OCI-M1 (cell line): ENCODE results near the gene GSC2.
A peak's percentile ranks its signal among the peaks of the same experiment; 100 is the strongest.

Experiments
- DNase-seq: peaks from one replicate; lab custom pipeline; 2025; lab: John Stamatoyannopoulos, UW

Gene GSC2

GRCh38 chr22:19133561-19133960 is 16.5 kb downstream of the GSC2 start:
- DNase-seq = no peak

DNA sequence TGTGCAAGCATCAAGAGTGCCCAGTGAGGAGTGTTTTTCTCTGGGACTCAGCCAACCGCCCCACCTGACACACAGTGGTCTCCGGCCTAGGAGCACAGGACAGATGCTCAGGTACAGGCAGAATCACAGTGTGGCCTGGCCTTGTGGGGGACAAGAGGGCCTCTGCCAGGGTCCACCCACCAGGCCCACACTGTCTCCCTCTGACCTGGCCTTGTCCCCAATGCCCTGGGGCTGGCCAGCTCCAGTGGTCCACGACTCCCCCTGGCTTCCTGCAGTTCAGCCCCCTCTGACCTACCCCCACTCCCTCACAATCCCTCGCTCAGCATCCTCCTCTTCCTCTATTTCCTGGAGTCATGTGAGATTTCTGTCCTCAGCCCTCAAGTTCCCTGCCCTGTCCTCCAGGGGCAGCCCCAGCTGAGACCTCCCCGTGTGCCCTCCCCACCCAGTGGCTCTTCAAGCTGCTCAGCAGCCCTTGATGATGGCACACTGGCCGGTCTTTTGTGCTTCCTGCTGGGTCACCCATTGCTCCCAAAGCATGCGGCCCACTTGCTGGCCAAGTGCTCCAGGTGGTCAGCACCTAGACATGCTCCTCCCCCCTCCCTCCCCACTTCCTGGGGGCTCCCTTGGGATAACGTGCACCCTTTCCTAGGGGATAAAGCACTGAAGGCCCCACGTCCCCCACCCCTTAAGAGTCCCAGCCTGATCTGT is 17.2 kb downstream of the GSC2 start:
- no peak for DNase-seq

DNA sequence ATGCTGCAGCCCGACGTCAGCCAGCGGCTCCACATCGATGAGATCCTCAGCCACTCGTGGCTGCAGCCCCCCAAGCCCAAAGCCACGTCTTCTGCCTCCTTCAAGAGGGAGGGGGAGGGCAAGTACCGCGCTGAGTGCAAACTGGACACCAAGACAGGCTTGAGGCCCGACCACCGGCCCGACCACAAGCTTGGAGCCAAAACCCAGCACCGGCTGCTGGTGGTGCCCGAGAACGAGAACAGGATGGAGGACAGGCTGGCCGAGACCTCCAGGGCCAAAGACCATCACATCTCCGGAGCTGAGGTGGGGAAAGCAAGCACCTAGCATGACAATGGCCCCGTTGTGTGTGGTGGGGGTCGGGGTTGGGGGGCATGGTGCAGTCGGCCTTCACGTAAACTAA is 17.9 kb downstream of the GSC2 start:
- no peak for DNase-seq

DNA sequence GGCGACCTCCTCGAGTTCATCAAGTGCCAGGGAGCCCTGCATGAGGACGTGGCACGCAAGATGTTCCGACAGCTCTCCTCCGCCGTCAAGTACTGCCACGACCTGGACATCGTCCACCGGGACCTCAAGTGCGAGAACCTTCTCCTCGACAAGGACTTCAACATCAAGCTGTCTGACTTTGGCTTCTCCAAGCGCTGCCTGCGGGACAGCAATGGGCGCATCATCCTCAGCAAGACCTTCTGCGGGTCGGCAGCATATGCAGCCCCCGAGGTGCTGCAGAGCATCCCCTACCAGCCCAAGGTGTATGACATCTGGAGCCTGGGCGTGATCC is 18.4 kb downstream of the GSC2 start:
- DNase-seq = no peak

DNA sequence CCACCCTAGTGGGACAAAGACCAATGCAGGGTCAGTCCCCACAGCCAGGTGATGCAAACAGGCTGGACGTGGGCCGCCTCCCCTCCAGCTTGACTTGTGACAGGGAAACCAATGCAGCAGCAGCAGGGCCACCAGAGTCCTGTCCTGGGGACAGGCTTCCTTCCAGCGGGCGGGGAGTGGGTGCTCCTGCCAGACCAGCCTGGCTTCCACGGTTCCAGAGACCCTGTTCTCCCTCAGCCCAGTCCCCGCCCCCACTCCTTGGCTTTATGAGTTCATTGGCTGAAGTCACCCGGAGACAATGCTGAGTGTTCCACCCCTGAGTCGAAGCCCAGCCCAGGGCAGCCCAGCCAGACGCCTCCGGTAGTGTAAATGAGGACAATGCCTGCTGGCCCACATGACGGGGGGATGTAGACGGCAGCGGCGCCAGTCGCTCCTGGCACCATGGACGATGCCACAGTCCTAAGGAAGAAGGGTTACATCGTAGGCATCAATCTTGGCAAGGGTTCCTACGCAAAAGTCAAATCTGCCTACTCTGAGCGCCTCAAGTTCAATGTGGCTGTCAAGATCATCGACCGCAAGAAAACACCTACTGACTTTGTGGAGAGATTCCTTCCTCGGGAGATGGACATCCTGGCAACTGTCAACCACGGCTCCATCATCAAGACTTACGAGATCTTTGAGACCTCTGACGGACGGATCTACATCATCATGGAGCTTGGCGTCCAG is 19.0 kb downstream of the GSC2 start, which contains the start of gene TSSK2:
TSSK2 (plus strand) TSS at position 350 of the 726 bp plus-strand sequence; CDS start at position 442, 92 bp downstream.
- no peak for DNase-seq

GRCh38 chr22:19129871-19130270 is 20.2 kb downstream of the GSC2 start:
- DNase-seq = no peak

GRCh38 chr22:19128946-19129727 is 21.0 kb downstream of the GSC2 start:
- no peak for DNase-seq

DNA sequence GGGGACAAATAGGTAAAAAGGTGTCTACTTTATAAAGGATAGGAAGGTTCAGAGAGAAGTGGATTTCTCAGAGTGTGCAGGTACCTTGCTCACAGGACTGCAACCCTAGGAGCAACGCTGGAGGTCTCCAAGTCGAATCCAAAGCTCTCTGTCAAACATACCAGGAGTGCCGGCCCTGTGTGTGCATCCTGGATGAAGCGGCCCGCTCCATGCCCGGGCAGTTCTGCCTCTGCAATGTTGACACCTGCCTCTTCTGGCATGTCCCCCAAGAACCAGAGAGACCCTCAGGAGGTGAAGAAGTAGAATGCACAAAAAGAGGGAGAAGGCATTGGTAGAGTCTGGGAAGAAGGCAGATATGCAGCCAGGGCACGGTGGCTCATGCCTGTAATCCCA is 22.1 kb downstream of the GSC2 start:
- no peak for DNase-seq

GRCh38 chr22:19127329-19128008 is 22.6 kb downstream of the GSC2 start:
- DNase-seq = no peak

DNA sequence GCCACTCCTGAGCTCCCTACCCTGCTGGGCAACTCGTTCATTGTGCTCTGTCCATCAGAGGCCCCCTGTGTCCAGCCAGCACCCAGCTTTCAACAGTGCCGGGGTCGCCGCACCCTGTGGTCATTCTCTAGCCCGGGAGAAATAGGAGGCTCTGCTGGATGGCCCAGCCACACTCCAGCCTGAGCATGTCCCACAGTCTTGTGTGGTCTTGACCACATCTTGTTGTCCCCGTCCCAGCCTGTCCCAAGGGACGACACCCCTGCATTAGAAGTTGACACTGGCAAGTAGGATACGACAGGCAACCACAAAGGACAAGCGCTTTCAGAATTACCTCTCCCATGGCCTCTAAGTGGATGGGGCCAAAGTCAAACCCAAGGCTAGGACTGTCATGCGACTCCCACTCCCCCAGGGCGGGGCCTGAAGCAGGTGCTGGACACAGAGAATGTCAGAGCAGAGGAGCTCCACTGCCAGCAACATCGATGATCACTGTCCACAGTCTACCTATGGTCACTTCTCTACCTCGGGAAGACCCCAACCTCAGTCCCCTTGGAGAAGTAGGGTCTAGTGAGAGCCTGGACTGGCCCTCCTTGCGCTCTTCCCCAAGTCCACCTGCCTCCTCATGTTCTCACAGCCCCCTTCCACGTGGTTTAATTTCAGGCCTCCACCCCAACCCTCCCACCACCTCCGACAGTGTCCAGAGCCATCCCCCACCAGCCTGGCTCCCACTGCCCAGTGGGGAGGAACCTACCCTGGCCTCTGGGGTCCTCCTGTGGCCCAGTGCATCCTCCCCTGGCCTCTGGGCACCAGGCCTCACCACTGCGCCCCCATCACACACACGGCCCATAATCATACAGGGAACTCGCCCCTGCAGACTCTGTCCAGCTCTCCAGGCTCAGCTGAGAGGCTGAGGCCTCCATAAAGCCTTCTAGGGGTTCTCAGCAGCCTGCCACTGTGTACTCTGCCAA is 23.5 kb downstream of the GSC2 start:
- no peak for DNase-seq

DNA sequence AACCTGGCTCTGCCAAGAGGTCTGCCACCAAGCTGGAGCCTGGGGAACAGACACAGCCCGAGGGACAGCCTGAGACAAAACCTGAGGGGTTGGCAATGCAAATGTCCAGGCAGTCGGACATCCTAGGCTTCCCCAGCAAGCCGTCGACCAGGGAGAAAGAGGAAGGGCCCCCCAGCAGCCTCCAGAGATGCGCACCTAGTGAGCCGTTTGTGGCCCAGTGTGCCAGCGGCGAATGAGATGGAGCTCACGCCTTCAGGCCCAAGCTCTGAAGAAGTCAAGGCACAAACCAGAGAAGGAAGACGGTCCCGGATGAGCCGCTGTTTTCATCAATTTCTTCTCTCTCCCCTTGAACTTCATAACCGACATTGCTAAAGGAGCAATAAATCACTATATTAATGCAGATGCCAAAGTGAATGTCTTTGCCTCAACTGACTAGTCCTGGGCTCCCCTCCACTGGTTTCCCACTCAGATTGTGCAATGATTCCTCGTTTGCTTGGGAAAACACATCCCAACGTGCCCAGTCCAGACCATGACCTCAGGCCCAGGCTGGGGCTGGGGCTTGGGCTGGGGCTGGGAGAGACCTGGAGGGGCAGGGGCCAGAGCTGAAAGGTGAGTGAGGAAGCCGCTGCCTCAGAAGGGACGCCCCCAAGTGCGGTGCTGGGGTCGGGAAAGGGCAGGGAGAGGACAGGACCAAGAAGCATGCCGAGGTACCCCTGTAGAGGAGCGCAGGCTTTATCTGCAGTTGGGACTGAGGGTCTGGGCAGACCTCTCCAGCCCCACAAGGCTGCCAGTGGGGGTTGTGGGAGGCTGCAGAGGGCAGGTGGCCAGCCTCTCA is 24.4 kb downstream of the GSC2 start:
- DNase-seq = no peak

DNA sequence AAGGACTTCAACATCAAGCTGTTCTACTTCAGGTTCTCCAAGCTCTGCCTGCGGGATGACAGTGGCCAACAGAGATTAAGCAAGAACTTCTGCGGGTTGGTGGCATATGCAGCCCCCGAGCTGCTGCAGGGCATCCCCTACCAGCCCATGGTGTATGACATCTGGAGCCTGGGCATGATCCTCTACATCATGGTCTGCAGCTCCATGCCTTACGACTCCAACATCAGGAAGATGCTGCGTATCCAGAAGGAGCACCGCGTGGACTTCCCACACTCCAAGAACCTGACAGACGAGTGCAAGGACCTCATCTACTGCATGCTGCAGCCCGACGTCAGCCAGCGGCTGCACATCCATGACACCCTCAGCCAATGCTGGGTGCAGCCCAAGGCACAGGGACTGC is 25.1 kb downstream of the GSC2 start:
- DNase-seq = no peak

DNA sequence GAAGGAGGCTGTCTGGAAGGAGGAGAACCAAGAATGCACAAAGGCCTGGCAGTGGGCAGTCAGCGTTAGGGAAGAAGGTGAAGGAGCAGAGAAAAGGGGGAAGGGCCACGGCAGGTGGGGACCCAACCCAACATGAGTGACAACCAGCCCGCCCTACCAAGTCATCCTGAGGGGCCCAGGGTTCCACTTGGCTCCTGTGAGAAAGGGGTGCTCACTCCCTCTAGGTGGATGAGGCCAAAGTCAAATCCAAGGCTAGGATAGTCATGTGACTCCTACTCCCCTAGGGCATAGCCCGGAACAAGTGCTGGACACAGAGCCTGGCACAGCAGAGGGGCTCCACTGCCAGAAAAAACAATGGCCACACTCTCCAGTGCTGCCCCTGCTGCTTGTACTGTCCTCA is 25.7 kb downstream of the GSC2 start:
- no peak for DNase-seq

- DNase-seq = no peak
Measured at GRCh38 chr22:19123936-19124335, 26.2 kb downstream of the GSC2 start.

GRCh38 chr22:19122752-19123492 is 27.2 kb downstream of the GSC2 start:
- peak; percentile 61 for DNase-seq

- peak; percentile 98 for DNase-seq
Measured at GRCh38 chr22:19122143-19122751, 27.8 kb downstream of the GSC2 start, which contains the start of gene DGCR2. DGCR2 (minus strand) TSS chr22:19122412; CDS start chr22:19122206, 206 bp downstream.

GRCh38 chr22:19121631-19122142 is 28.4 kb downstream of the GSC2 start:
- DNase-seq = peak; percentile 62

DNA sequence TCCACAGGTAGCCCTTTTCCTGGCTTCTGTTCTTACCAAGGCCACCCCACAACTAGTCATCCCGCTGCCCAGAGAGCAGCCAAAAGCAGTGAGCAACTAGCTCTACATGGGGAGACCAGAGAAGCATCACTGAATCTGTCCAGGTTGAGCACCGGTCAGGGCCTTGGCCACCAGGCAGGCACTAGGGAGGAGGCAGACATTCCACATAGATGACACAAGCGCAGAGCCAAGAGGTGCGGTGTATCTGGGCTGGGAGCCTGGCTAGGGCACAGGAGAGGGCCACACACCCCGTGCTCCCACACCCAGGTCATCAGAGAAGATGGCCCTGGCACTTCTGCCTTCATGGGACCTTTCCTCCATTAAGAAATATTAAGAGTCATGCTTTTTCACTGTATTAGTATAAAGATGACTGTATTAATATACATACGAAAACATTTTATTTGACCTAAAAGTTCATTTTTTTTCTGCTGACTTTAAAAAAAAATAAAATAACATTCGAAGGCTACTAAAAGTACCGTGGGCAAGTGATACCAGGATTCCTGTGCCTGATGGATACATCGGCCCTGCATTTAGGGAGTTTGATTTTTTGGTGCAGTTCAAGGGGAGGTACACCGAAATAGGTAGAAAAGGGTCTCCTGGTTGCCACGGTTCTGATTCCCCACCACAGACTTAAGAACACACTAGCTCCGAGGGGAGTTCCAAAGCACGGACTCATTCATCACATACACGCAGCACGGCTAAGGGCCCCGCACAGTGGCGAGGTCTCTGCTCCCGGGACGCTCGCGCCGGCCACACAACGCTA is 29.1 kb downstream of the GSC2 start:
- no peak for DNase-seq
